GM20000 (cell line): ENCODE results near the gene MAZ.
A peak's percentile ranks its signal among the peaks of the same experiment; 100 is the strongest.
"Not testable (repeated sequence)": the region's sequence is repeated elsewhere in the genome, so short reads cannot be mapped to it uniquely, and the experiment has no call there.

Experiments
- DNase-seq: peaks from one replicate; pipeline ENCODE4 v3.0.0; 2012; ENCODE audit warnings: low spot score
- TF ChIP-seq, protein P1 (sequence below): IDR thresholded peaks from 2 replicates; pipeline ENCODE4 v1.5.1; 2012; ENCODE audit warnings: mild to moderate bottlenecking, control low read depth; ENCODE audit errors: extremely low read depth, missing control alignments

Gene MAZ

DNA sequence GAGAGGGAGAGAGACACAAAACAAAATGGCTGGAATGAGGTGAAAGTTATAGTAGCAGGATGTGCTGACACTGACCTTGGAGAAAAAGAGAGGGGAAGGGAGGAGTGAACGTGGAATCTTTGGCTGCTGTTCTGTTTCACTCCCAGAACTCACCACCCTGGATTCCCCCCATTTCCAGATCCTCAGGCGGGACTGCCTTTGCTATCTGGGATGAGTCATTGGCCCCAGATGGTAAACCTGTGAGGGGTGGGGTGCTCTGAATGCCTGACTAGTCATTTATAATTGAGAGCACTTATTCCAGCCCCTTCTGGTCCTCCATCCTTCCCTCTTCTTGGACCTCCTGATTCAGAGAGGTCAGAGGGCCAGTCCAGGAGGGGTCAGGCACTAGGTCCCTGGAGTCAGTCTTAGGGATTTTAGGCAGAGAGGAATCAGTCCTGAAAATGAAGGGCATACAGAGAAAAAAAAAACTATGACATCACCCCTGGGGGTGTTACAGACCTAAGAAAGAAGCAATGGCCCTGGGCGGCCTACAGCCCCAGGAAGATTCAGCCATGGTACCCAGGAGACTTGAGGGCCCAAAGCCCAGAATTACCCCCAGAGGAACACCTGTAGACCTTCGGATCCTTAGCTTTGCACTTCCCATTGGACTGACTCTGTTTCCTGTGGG lies 30.5 kb upstream of the MAZ start:
- TF ChIP-seq, protein P1, sequence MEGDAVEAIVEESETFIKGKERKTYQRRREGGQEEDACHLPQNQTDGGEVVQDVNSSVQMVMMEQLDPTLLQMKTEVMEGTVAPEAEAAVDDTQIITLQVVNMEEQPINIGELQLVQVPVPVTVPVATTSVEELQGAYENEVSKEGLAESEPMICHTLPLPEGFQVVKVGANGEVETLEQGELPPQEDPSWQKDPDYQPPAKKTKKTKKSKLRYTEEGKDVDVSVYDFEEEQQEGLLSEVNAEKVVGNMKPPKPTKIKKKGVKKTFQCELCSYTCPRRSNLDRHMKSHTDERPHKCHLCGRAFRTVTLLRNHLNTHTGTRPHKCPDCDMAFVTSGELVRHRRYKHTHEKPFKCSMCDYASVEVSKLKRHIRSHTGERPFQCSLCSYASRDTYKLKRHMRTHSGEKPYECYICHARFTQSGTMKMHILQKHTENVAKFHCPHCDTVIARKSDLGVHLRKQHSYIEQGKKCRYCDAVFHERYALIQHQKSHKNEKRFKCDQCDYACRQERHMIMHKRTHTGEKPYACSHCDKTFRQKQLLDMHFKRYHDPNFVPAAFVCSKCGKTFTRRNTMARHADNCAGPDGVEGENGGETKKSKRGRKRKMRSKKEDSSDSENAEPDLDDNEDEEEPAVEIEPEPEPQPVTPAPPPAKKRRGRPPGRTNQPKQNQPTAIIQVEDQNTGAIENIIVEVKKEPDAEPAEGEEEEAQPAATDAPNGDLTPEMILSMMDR, result no peak
- DNase-seq, result no peak

DNA sequence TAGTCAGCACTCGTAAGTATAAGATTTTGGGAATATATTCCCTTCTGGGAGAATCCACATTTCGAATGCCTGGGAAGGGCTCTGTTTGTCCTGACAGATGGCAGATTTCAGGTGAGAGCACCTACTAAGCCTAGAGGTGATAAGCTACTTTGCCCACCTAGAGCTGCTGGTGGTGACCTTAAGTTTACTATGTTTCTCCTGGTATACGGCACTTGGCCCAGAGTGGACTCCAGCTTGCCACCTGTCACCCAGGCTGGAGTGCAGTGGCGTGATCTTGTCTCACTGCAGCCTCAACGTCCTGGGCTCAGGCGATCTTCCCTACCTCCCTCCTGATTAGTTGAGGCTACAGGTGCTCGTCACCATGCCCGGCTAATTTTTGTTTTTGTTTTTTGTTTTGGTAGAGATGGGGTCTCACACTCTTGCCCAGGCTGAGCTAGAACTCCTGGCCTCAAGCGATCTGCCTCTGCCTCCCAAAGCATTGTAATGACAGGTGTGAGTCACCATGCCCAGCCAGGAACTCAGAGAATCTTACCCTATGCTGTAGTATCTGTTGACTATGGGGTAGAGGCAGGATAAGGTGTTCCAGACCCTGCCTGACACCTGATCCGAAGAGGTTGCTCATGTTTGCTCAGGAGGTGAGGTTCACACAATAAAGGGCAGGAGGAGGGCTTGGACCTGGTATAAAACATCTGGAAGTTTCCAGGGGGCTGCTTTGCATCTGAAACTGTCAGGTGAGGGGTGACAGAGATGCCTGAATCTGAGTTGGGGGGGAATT lies 28.6 kb upstream of the MAZ start, which contains the start of gene ZG16:
Gene ZG16 (plus strand): TSS at position 681 of the 775 bp plus-strand sequence. CDS start 1,011 bp downstream, outside the sequence.
- DNase-seq, result no peak
- TF ChIP-seq, protein P1, result no peak

DNA sequence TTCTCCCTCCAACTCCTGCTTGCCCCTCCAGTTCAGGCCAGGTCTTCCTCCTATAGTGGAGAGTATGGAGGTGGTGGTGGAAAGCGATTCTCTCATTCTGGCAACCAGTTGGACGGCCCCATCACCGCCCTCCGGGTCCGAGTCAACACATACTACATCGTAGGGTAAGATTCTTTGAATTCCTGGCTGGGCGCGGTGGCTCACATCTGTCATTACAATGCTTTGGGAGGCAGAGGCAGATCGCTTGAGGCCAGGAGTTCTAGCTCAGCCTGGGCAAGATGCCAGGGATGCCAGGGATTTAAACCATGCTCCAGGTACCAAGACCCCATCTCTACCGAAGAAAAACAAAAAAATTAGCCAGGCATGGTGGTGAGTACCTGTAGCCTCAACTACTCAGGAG lies 26.9 kb upstream of the MAZ start:
- TF ChIP-seq, protein P1, result no peak
- DNase-seq, result no peak

DNA sequence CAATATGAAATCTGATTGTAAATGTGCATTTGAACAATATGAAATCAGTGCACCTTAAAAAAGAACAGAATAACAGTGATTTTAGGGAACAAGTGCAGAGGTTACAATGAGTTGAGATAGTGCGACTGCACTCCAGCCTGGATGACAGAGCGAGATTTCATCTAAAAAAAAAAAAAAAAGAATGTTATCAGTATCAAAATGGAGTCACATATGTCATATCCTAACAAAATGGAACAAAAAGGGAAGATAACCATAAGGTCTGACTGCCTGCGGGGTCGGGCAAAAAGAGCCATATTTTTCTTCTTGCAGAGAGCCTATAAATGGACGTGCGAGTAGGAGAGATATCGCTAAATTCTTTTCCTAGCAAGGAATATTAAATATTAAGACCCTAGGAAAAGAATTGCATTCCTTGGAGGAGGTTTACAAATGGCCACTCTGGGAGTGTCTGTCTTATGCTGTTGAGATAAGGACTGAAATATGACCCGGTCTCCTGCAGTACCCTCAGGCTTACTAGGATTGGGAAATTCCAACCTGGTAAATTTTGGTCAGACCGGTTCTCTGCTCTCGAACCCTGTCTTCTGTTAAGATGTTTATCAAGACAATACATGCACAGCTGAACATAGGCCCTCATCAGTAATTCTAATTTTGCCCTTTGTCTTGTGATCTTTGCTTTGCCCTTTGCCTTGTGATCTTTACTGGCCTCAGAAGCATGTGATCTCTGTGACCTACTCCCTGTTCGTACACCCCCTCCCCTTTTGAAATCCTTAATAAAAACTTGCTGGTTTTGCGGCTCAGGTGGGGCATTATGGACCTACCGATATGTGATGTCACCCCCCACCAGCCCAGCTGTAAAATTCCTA lies 23.0 kb upstream of the MAZ start:
- not testable (repeated sequence) for DNase-seq

DNA sequence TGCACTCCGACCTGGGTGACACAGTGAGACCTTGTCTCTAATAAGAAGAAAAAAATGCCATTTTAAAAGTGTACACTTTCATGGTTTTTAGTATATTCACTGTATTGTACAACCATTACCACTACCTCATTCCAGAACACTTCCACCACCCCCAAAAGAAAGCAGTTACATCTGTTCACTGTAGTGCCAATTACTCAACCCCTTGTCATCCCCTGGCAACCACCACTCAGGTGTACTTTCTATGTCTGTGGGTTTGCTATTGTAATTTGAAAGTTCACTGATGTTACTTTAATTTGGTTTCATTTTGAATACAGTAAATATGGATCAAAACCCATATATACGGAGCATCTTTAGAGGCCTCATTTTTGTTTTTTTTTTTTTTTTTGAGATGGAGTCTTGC lies 22.2 kb upstream of the MAZ start:
- no peak for DNase-seq
- TF ChIP-seq, protein P1, result no peak

DNA sequence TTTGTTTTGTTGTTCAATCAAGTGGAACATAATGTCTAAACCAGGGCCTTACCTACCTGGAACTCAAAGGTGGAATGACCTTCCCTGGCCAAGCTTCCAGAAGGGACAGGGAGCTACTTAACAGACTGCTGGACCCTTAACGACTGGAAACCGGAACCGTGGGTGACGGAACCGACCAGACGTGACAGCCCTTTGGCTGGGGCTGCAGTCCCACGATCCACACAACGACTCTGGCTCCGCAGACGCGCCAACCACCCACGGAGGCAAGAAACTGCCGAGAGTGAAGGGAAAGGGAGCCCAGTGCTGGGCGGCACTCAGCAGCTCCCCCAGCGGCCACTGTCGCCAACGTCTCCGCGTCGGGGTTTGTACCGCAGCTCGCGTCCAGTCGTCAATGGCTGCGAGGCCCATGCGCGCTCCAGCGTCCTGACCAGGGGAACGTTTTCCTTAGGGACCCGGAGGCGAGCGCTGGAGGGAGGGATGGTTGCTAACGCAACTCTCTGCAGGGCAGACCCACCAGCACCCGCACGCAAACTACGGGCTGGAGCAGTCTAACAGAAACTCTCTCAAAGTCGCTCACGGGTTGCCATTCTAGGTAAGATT lies 21.3 kb upstream of the MAZ start:
- peak; percentile 74 for DNase-seq
- TF ChIP-seq, protein P1, result peak; percentile 72

DNA sequence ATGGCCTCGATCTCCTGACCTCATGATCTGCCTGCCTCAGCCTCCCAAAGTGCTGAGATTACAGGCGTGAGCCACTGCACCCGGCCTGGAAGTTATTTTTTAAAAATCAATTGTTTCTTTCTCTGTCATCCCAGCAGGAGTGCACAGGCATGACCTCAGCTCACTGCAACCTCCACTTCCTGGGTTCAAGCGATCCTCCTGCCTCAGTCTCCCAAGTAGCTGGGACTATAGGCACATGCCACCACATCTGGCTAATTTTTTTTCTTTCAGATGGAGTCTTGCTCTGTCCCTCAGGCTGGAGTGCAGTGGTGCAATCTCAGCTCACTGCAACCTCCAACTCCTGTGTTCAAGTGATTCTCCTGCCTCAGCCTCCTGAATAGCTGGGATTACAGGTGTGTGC lies 19.2 kb upstream of the MAZ start:
- not testable (repeated sequence) for DNase-seq

DNA sequence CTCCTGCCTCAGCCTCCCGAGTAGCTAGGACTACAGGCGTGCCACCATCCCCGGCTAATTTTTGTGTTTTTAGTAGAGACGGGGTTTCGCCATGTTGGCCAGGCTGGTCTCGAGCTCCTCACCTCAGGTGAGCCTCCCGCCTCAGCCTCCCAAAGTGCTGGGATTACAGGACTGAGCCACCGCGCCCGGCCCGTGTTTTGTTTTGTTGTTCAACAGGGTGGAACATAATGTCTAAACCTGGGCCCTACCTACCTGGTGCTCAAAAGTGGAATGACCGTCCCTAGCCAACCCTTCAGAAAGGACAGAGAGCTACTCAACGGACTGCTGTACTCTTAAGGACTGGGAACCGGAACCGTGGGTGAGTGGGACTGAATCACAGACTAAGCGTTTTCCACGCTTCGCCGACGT lies 16.6 kb upstream of the MAZ start:
- TF ChIP-seq, protein P1, result no peak
- DNase-seq, result no peak
